Fibroblast of upper back skin (primary cell): ENCODE data around the gene FAM240B.

Experiments
- DNase-seq: peaks from one replicate; pipeline ENCODE4 v3.0.0-alpha.2; 2013

FAM240B gene

GRCh38 chr9:38697776-38698300 lies 22.1 kb downstream of the FAM240B start:
- DNase-seq: no peak

GRCh38 chr9:38696999-38697398 lies 22.9 kb downstream of the FAM240B start:
- DNase-seq: no peak

- no peak for DNase-seq
Measured at GRCh38 chr9:38694676-38695075, 25.3 kb downstream of the FAM240B start.

GRCh38 chr9:38692707-38693106 lies 27.2 kb downstream of the FAM240B start:
- DNase-seq: no peak

- no peak for DNase-seq
Measured at GRCh38 chr9:38690574-38690973, 29.4 kb downstream of the FAM240B start.

- DNase-seq: peak; percentile 20
Measured at GRCh38 chr9:38689678-38690077, 30.3 kb downstream of the FAM240B start.

GRCh38 chr9:38687992-38688391 lies 31.9 kb downstream of the FAM240B start:
- no peak for DNase-seq

GRCh38 chr9:38687389-38687842 lies 32.5 kb downstream of the FAM240B start:
- no peak for DNase-seq

DNA sequence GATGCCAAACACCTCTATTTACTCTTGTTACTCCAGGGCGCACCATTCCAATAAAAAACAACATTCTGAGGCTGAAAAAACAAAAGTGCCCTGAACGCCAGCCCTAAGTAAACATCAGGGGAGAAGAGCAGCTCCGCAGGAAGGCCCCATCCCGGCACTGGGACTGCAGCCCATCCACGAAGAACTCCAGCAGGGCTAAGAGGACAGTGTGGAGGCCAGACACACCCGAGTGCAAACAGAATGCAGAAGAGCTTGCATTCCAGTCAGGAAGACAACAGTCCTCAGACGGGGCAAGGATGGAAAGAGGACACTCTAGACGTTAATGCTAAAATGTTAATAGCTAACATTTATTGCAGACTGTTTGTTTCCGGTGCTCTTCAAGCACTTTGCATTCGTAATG lies 33.0 kb downstream of the FAM240B start:
- DNase-seq: no peak

DNA sequence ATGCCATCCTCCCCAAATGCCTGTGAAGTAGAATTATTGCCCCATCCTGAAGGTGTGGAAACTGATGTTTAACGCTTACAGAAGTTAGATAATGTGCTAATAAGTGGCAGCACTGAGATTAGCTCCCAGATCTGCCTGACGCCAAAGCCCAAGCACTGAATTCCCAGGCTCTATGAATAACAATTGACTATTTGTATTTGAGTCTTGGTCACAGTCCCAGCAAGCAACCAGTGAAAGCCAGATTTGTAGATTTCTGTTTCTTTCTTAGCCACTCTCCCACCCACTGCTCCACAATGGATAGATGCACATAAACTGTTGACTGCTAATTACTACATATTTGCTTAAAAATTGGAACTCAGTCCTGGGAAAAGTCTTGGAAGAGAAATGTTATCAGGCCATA lies 34.4 kb downstream of the FAM240B start:
- DNase-seq: no peak

GRCh38 chr9:38683336-38683735 lies 36.6 kb downstream of the FAM240B start:
- no peak for DNase-seq

DNA sequence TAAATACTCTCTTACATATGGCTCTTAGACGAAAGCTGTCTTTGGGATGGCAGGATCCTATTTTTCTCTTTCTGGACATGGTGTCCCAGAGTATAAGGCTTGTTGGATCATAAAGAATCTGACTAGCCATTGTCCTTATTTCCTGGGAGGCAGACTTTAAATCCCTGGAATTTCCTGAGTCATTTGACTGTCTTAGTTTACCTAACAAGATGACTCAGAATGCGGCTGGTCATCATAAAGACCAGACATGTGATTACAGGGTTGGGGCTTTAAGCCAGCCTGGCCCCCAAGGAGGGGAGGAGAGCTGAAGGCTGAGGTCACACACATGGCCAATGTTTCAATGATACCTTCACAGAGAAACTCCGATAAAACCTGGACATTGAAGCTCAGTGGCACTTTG lies 37.2 kb downstream of the FAM240B start:
- DNase-seq: peak; percentile 88

DNA sequence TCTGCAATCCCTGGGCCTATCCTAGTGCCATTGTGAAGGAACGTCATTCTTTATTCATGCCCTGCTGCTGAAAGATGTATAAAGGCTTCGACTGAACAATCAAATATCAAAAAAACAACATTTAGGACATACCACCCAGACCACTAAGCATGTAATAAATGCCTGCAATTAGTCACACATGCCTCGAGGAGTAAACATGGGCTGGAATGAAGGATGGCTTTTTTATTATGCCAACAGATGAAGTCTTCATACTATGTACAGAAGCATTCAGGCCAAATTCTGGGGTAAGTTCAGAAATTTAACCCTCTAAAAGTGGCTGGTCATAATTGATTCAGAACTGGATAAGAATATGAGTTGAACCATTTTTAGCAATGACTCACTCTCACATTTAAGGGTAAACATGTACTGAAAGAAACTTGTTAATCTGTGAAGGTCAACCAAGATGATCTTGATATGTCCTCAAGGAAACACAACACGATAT lies 38.1 kb downstream of the FAM240B start:
- DNase-seq: peak; percentile 84

DNA sequence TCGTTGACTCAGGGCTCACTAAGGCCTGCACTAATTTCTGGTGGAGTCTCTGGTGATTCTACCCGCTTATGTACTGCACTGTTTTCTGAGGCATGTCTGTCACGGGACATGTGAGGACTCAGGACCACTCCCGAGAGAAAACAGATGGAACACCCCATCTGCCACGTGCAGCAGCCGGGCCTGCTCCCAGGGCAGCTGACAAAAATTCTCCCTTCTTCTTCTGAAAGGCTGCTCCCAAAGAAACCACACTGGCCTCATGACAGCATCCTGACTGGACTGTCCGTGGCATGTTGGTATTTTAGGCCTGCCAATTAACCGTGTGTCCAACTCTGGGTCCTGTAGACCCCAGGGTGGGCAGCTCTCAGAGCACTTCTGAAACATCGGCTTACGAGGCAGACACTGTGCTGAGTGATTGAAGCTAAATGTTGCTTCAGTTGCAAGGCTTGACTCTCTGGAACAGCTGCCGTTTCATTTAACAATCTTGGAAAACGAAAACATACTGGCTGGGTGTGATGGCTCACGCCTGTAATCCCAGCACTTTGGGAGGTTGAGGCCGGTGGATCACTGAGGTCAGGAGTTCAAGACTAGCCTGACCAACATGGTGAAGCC lies 39.0 kb downstream of the FAM240B start:
- no peak for DNase-seq

GRCh38 chr9:38677660-38678303 lies 42.2 kb downstream of the FAM240B start:
- DNase-seq: no peak

DNA sequence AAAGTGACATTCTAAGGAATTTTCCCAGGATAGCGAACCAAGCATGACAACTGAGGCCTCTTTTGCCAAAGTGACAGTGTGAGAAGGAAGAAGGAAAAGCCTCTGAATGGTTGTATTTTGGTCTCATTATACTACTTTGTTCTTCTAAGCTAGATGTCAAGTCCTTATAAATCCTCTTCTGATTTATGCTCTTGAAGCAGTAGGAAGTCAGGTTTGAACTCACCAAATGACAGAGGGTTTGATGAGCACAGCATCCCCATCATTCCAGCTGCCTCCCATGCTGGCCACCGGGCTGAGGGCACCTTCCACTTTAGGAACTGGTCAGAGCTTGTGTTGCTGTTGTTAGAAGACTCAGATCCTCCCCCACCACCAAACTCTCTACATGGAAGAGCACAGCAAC lies 44.1 kb downstream of the FAM240B start:
- DNase-seq: no peak

- no peak for DNase-seq
Measured at GRCh38 chr9:38675211-38675610, 44.7 kb downstream of the FAM240B start.

DNA sequence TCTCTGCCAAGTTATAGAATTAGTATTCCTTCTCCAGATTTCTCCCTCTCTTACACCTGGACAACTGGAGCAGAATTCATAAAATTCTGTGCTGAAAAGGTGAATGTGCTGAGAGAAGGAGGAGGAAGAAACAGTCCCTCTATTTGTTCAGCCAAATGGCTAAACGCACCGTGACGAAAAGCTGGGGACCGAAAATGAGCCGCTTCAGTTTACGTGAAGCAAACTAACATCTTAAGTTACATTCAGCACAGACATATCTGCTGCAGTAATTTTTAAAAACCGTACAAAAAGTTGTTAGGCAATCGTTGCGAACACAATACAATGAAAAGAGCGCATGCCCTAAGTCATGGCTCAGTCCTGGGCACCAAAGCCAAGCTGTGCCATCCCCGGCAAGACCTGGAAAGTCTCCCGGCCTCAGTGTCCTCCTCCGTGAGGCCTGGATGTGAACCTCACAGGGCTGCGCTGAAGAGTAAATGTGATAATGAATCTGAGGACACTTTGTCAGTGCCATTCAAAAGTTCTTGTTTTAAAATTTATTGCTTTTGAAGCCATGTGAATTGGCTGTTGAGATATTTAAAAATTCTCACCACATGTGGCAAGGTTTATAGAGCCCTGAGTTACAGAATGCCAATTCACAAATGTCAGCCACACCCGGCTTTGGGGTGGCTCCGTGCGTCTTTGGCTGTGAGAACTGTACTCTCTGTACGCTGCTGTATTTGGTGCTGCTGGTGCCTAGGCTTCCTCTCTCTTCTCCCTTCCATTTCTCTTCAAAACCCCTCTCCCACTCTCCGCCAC lies 46.3 kb downstream of the FAM240B start:
- DNase-seq: no peak

DNA sequence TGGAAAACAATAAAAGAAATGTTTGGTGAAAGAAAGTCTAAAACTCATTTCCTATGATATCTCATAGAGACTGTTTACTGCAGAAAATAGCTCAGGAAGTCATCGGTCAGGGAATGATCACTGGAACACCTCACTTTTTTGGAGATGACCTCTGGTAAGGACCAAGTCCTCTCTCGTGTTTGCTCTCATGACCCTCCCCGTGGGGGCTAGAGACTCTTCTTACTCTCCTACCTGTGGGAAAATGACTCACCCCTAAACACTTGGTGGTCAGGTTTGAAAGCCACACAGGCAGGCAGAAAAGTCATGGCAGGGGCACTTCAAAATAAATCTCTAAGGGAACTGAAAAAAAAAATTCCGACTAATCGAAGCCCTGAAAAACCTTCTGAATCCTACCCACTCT lies 48.2 kb downstream of the FAM240B start:
- no peak for DNase-seq

- no peak for DNase-seq
Measured at GRCh38 chr9:38671372-38671731, 48.6 kb downstream of the FAM240B start.

DNA sequence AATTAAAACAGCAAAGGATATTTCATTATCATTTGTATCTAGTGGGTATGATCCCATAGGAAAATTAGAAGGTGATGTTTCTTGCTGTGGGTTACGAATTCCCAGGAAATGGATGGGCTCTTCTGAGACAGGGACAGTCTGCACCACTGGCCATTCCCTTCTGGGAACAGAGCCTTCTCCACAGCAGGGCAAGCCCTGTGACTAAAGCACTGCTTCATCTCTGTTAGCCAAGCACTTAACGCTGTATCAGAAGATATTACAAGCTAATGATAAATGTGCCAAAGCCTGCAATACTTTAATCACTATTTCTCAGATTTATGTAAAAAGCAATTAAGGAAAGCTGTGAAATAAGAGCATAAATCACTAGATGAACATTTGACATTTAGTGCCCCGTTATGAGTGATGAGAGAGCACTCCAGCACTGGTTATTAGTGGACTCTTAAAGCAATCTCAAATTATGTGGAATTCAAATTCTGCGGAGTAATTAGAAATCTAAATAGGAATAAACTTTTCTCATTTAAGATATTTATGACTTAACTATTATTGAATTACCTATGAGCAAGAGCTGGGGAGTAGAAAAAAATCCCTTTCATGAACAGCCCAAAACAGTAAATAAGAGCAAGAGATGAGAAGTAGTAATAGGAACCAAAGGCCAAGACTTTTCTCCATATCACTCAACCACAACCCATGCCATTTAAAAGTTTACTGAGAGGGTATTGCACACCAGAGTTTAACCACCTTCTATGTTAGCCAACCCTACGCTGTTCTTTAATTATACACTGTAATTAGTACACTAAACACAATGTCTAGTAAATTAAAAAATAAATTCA lies 49.2 kb downstream of the FAM240B start:
- no peak for DNase-seq

DNA sequence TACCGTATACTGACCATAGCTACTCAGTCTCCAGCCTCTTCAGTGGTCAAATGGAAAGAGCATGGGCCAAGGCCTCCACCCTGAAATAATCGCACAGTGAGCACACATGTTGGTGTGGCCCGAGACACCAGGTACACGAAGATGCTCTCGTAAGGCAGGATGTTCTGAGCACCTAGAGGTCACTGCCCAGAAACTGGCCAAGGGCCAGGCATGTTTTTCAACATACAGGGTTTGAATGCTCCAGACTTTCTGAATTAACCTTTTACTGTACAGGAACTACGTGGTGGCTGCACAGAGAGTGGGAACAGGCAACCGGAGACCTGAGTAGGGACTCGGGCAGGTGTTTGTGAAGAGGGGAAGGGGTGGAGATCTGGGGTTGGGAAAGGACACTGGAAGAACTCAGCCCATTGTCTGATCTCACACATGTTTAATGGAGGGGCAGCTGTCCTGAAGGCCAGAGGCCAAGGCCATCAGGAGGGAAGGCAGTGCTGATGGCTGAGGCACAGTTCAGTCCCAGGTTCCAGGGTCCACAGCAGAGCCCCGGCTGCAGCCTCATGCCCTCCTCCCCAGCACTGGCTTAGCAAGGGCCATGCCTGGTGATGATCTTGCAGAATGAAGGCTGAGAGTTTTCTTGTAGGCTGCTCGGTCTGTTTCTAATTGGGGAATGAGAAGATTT lies 51.0 kb downstream of the FAM240B start:
- no peak for DNase-seq
